IPS-NIHi7 (cell line): ENCODE data around the gene MTUS2.

Experiments used
- DNase-seq: peaks from one replicate; pipeline ENCODE4 v3.0.0; 2012; ENCODE audit warnings: mixed read lengths; ENCODE audit errors: extremely low spot score

Gene MTUS2

DNA sequence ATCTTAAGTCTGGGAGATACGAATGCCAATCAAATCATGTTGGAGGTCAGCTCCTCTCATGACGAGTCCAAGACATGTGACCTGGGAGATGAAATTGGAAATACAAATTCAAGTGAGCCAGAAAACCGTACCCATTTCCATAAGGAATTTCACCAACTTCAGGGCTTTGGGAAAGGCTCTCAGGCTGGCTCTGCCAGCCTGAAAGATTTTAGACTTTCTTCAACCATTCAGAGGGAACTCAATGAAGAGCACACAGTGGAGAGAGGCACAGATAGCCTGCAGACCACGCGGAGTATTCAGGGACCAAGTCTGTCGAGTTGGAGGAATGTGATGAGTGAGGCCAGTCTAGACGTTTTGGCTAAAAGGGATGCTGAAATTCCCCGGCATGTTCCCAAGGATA, 204.6 kb downstream of the MTUS2 start:
- no peak for DNase-seq

DNA sequence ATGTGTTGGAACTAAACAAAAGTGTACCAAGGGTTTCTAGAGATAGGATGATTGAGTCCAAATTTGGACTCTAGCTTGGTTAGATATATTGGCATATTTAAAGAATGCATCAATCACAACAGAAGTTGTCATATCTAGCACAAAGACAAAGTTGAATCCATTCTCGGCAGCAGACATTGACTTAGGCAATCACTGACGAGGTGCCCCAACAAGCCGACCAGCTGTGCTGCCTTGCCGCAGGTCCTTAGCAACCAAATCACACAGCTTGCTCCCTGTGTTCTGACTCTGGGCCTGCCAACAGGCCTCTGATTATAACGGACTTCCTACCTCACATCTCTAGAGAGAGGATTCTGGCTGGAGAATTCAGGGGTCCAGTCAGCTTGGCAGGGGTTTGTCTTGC, 208.7 kb downstream of the MTUS2 start:
- no peak for DNase-seq

DNA sequence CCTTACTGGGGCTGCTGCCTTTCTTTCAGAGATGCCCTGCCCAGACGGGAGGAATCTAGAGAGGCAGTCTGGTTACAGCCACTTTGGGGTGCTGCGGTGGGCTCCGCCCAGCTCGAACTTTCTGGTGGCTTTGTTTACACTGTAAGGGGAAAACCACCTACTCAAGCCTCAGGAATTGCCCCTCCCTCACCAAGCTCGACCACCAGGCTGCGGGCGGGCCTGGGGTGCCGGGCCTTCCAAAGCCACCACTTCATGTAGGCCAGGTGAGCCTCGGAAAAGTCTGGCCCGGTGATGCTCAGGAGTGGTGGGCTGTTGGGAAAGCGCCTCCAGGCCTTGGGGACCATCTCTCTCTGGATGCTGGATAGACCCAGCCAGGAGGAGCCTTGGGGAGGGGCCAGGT, 218.6 kb downstream of the MTUS2 start:
- no peak for DNase-seq

DNA sequence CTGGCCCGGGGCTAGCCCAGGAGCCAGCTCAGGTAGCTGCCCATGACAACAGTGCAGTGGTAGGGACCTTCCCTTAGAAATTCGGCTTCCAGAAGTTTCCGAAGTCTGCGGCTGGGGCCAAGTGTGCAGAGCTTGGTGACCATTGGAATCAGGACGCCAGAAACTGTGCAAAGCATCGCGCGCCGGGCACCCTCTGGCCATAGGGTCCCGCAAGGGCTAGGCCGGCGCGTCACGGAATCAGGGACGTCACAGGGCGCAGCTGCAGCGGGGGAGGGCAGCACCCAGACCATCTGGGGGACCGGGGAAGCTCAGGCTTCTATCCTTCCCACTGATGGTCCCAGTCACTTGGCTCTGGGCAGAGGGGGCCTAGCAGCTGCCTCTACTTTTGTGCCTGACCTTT, 219.1 kb downstream of the MTUS2 start:
- no peak for DNase-seq

DNA sequence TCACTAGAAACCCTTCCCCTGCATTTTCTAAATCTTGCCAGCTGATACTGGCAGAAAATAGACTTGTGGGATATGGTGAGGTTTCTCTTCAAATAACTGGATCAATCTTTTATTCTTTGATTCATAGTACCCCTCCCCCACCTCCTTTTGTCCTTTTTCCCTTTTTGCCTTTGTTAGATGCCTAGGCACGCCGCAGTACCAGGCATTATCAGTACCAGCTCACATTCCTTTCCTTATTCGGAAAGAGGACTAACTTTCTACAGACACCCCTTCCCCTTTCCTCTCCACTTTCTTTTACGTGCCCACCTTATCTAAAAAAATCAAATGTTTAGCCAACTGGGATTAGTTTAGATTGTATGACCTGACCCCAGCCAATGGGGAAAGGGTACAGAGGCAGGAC, 226.4 kb downstream of the MTUS2 start:
- no peak for DNase-seq

DNA sequence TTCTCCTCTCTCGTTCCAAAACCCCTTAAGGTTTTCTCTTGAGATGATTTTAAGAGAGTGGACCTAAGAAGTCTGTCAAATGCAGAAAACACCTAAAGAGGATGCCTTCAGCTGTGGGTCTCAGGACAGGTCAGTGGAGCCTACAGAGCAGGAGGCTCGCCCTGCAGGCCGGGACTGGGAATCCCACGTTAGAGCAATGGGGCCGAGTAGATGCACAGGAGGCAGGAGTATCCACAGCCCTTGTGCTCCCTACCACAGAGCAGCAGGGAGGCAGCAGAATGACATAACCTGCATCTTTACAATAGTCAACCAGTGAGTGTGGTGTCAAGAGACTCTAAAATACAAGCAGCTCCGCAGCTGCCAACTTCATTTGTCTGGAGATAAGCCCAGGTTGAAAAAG, 229.4 kb downstream of the MTUS2 start:
- no peak for DNase-seq

DNA sequence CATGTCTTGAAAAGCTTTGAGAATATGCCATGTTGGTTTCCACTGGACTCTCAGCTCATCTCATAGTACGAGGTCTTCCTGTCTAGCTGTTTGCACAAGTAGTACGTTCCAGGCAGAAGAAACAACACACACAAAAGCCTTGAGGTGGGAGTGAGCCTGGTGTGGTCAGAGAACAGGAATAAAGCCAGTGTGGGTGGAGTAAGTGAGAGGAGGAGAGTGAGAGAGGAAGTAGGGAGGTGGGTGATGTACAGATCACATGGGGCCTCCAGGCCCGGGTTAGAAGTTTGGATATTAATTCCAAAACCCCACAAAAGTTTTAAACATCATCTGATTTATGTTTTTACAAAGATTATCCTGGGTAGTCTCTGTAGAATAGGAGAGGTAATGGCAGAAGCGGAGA, 230.6 kb downstream of the MTUS2 start:
- DNase-seq, result no peak

DNA sequence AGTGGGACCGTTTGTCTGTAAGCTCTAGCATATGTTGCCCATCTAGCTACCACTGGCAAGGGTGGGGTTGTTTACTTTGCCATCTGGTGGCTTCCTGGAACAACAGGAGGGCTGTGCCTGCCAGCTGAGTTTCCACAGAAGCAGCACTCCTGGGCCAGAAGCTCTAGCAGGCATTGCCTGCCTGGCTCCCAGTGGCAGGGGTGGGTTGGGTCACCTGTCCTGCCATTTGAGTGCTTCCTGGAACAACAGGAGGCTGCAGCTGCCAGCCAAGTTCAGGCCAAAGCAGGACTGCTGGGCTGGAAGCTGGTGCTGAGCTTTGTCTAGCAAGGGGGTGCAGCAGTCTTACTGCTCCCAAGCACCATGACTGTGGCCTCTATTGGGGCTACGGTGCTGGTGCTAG, 239.7 kb downstream of the MTUS2 start:
- no peak for DNase-seq

DNA sequence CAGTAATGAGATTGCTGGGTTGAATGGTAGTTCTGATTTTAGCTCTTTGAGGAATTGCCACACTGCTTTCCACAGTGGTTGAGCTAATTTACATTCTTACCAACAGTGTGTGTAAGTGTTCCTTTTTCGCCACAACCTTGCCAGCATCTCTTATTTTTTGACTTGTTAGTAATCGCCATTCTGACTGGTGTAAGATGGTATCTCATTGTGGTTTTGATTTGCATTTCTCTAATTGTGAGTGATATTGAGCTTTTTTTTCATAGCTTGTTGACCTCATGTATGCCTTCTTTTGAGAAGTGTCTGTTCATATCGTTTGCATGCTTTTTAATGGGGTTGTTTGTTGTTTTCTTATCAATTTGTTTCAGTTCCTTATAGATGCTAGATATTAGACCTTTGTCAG, 245.0 kb downstream of the MTUS2 start:
- DNase-seq, result no peak

DNA sequence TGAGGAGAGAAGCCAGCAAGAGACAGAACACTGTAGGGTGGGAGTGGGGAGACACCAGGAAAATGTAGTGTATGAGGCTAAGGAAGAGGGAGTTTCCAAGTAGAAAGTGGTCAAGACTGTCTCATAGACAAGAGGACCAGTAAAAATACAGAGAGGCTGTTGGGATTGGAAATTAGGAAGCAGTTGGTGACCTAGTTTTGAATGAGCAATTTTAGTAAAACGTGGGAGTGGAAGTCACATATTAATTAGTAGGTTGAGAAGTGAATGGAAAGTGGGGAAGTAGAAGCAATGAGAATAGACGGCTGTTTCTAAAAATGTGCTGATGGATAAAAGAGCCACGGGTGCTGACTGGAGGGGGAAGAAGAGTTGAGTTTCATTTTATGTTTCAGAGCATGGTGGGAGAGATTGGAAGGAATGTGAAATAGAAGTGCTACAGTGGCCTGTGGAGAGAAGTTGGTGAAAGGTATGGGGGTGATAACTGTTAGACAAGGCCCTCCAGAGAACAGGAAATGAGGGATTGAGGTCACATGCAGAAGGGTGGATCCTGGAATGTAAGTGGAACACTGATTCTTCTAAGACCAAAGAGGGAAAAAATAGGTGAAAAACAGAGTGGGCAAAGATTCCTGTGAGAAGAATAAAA, 247.3 kb downstream of the MTUS2 start:
- DNase-seq, result no peak

DNA sequence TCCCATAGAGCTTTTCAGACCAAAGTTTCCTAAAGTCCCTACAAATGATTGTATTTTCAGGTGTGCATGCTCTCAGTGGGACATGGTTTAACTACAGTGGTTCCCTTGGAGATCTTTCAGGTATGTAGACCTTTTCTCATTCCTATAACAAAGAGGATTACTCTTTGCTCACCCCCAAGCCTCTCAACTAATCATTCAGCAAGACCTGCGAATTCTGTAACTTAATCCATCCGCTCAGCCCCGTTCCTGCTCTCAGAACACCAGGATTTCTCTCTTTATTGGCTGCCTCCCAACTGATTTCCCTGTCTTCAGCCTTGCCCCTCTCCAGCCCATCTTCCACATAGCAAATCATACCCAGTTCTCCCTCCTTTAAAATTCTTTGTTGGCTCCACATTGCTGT, 253.6 kb downstream of the MTUS2 start:
- peak; percentile 36 for DNase-seq

DNA sequence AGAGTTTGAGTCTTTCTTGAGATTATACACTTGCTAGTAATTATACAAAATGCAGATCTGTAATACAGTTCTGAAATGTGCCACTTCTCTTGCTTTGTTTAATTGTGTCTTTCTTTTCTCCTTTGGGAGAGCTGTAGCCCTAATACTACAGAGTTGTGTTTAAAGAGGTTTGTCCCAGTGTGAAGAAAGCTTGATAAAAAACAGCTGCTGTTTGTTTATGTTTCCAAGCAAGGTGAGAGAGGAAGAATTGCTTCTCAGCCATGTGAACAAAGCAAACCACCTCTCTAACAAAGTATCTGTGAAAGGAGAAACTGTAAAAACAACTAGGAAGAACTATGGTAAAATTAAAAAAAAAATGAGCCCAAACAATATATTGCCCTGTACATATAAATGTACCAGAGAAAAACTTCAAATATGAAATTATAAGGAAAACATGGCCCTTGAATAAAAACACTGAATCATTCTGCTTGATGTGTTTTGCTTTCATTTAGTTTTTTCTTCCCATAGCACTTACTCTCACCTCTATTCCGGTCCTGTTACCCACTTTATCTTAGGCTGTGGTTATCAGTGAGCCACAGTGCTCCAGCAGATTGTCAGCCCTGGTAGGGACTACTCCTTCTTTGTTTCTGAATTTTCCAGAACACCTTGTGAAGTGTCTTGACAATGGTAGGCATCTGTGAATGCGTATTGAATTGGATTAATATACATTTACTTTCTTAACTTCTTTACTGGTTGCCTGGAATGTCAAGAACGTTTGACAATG, 257.1 kb downstream of the MTUS2 start:
- DNase-seq, result no peak

DNA sequence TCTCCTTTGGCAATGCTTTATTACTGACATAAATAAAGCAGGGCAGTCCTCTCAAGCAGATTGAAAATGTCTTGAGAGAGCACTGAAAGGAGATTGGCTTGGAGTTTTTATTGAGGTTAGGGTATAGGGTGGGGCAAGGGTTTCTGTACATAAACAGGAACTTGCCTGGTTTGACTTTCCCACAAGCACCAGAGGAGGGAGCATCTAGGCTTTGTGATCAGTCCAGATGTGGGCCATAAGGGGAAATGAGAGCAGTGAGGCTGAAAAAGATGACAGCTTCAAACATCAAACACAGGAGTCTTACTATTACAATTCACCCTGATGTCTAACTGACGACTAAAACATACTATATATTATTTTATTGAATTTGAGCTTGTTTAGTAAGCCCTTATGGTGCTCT, 260.9 kb downstream of the MTUS2 start:
- DNase-seq, result no peak

DNA sequence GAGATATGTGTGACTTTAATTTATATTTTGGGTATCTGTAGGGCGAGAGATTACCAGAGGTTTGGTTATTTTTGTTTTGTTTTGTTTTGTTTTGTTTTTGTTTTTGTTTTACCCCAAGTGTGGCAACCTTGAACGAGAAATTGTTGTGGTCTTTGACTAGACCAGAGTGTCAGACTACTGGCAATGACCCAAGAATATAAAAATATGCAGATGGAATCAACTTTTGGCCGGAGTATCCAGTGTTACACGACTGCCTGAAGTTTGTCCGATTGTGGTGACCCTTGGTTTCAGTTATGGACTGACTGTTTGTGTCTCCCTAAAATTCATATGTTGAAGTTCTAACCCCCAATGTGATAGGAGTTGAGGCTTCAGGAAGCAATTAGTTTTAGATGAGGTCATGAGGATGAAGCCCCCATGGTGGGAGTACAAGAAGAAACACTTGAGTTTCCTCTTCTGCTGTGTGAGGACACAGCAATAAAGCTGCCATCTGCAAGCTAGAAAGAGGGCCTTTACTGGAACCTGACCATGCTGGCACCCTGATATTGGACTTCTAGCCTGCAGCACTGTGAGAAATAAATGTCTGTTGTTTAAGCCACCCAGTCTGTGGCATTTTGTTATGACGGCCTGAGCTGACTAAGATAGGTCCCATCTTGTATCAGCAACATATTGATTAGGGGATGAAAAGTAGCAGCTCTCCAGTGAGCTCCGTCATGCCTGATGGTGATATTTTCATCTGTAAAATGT, 261.7 kb downstream of the MTUS2 start:
- no peak for DNase-seq

DNA sequence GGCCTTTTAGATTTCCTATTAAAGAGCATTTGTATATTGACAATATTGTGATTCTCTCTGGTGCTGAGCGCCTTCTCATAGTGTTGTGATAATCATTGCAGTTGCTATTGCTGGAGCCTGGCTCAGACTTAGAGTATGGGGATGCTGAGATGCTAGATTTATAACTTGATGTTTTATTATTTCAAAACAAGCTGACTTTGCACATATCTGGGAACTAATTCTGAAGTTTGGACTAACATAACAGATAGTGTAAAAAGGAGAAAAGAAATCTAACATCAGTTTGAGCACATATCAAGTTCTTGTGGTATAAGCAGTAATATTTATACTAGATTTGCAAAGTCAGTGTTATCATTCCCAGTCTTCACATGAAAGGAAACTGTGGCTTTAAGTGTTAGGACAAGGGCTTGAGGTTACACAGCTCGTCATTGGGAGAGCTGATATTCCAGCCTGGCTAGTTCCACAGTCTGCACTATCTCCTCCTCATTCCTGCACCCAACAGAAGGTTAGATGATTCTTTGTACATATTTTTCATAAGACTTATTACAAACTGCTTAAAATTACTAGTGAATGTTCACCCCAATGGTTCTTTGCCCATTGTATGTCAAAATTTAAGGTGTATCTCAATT, 279.8 kb downstream of the MTUS2 start:
- DNase-seq, result no peak

DNA sequence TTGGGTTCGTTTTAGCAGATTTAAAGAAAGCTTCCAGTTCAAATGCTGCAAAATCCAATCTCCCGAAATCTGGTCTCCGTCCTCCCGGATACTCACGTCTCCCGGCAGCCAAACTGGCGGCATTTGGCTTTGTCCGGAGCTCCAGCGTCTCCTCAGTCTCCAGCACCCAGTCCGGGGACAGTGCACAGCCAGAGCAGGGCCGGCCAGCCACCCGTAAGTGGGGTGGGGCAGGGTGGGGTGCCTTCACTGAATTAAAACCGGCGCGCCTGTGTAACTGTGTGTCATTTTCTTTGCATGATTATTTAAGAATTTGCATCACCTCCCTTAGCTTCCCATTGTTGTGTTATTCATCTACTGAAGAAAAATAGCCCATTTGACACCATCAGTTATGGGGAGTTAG, 280.6 kb downstream of the MTUS2 start:
- no peak for DNase-seq

DNA sequence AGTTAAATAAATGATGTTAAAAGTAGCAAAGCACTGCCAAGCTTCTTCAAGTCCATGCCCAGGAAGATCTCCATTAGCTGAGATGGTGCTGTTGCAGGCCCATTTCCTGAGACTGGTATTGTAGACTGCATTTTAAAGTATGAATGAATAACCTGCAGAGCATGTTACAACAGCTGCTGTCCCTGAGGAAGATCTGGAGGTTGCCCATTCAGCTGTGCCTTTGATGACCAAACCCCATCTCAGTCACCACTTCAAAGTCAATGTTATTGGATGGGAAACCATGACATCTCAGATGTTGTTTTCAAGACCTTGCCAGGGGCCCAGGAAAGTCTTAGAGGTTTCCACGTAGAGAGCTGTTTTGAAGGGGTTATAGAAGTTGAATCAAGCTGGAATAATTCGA, 281.3 kb downstream of the MTUS2 start:
- DNase-seq, result no peak

DNA sequence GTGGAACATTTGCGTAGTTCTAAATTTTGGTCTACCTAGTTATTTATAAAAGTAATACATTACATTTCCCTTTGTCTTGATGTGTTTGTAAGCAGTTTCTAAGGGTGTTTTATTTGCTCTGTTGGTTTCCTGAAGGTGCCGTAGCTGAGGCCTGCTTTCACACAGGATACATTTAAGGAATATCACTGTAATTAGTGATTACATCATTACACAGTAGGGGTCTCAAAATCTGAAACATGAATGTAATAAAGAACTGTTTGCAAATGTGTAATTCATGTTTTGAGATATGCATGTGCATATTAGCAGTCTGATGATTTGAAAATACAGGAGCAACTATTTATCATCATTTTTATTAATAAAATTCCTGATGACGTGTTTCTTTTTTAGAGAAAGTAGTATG, 281.8 kb downstream of the MTUS2 start:
- no peak for DNase-seq

DNA sequence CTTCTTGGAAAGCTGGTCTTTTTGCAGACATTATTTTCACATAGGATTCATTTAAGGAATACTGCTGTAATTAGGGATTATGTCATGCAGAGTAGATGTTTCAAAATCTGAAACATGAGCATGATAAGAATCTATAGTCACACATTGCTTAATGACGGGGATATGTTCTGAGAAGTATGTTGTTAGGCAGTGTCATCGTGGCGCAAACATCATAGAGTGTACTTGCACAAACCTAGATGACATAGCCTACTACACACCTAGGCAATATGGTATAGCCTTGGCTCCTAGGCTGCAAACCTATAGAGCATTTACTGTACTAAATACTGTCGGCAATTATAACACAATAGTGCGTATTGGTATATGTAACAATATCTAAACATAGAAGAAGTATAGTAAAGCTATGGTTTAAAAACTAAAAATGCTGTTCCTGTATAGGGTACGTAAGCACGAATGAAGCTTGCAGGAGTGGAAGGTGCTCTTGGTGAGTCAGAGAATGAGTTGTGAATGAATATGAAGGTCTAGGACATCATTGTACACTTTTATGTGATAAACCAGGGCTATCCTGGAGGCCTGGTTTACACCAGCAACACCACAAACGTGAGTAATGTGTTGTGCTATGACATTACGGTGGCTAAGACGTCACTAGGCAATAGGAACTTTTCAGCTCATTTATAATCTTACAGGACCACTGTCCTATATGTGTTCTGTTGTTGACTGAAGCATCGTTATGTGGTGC, 283.1 kb downstream of the MTUS2 start:
- no peak for DNase-seq

DNA sequence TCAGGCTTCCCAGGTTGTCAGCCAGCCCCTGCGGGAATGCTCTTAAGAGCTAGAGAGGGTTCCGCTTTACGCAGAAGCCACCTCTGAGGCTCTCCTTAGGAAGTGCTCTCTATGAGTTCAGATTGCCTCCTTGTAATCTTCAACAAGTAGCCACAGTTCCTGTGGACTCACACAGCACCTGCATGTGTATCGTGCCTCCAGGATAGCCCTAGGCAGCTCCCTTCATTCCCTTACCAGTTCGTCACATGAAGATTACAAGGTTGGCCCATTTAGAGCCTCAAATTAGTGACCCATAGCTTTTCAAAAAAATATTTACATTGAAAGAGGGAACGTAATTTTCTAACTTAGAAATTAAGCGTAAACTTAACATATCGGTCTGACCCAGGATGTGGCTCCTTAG, 284.3 kb downstream of the MTUS2 start:
- DNase-seq, result no peak

DNA sequence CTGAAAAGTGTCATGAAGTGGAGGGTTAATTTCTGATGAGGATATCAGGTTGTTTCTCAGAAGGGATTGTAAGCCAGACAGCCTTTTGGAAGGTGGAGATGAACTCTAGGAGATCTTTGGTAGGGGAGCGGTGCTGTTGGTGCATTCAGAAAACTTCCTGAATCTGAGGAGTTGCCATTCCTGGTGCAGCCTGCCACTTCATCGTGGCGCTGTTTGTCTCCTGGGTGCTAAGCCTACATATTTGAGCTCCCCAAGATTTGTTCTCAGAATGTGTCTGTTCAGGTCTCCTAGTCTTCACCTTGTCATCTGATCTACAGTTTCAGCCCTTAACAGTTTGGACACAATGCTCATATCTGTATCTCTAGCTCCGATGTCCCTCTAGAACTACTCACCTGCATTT, 285.6 kb downstream of the MTUS2 start:
- peak; percentile 62 for DNase-seq

DNA sequence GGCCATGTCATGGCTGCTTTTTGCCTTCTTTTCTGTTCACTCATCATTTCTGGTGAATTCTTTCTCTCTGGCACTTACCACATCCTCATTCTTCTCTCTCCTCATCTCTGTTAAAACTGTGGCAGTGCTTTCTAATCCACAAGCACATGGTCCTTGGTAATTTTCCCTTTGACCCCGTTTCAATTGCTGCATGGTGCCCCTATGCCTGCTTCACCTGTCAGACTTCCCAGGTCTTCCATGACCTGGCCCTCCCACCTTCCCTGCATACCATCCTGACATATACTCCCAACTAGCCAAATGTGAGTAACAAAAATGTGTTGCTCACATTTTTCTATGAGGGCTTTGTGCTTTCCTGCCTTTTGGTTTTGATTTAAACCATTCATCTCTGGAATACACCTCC, 286.5 kb downstream of the MTUS2 start:
- no peak for DNase-seq
